Measurements from ENCODE around the gene BBS12. TPM values are rescaled to one million over a fixed set of nuclear protein-coding genes. Genes with fewer than 3 reads are reported as not detected.

The BBS12 gene
- total RNA-seq, 4 donors from 2014 or later, result 10.3 to 15.2 (median 12.3) TPM

- Histone ChIP-seq H3K36me3 (no peaks in the 10 kb centered on the region), H3K4me1 (no peaks in the 10 kb centered on the region), H3K4me3 (replicated peaks in 1 of 3) (no peak overlapping the region), H3K27ac (no peak overlapping the region), H3K9me3 (no peaks in the 10 kb centered on the region), H3K27me3 (no peaks in the 10 kb centered on the region)
- 67 to 75% methylated on average over 4 of the region's 4 CpGs for WGBS, 2 donors
- intact Hi-C loops (cut with DNase I), result no loop called here
- no peak for DNase-seq
- TF ChIP-seq POLR2A (IDR thresholded peaks at IDR 0.05), result no peak
- TF ChIP-seq, protein P1, sequence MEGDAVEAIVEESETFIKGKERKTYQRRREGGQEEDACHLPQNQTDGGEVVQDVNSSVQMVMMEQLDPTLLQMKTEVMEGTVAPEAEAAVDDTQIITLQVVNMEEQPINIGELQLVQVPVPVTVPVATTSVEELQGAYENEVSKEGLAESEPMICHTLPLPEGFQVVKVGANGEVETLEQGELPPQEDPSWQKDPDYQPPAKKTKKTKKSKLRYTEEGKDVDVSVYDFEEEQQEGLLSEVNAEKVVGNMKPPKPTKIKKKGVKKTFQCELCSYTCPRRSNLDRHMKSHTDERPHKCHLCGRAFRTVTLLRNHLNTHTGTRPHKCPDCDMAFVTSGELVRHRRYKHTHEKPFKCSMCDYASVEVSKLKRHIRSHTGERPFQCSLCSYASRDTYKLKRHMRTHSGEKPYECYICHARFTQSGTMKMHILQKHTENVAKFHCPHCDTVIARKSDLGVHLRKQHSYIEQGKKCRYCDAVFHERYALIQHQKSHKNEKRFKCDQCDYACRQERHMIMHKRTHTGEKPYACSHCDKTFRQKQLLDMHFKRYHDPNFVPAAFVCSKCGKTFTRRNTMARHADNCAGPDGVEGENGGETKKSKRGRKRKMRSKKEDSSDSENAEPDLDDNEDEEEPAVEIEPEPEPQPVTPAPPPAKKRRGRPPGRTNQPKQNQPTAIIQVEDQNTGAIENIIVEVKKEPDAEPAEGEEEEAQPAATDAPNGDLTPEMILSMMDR (IDR thresholded peaks at IDR 0.05), result no peak
Observed at GRCh38 chr4:122691988-122692387, 40.5 kb upstream of the BBS12 start.

- DNase-seq, result no peak
- no peaks in the 10 kb centered on the region for H3K9me3 ChIP-seq
- H3K4me3 ChIP-seq (replicated peaks in 1 of 3), result no peak overlapping the region
- 53 to 62% methylated on average over 3 of the region's 3 CpGs for WGBS, 2 donors
- H3K36me3 ChIP-seq, result no peaks in the 10 kb centered on the region
- intact Hi-C loops (cut with DNase I), result no loop called here
- H3K27me3 ChIP-seq, result no peaks in the 10 kb centered on the region
- H3K27ac ChIP-seq, result no peak overlapping the region
- H3K4me1 ChIP-seq, result no peaks in the 10 kb centered on the region
- TF ChIP-seq POLR2A (IDR thresholded peaks at IDR 0.05), result no peak
- TF ChIP-seq, protein P1 (IDR thresholded peaks at IDR 0.05), result no peak
Observed at GRCh38 chr4:122692641-122693520, 39.6 kb upstream of the BBS12 start.

DNA sequence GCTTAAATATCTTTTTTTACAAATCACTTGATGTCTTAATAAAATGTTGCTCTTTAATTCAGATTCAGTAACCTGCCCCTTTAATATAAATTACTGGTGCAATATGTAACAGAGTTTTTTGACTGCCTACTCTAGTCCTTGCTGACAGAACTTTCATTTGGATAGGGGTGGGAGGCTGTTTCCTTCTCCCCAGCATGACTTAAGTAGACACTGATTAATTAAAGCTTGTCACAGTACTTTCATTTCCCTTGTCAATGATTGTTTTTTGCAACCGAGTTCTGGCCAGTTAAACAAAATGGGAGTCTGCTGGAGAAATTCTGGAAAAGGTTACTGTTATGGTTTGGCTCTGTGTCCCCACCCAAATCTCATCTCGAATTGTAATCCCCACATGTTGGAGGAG lies 37.3 kb upstream of the BBS12 start:
- no peaks in the 10 kb centered on the region for H3K9me3 ChIP-seq
- intact Hi-C loops (cut with DNase I), result no loop called here
- 83 to 91% methylated on average over 2 of the region's 2 CpGs for WGBS, 2 donors
- TF ChIP-seq POLR2A (IDR thresholded peaks at IDR 0.05), result no peak
- TF ChIP-seq, protein P1 (IDR thresholded peaks at IDR 0.05), result no peak
- no peaks in the 10 kb centered on the region for H3K27me3 ChIP-seq
- no peak for DNase-seq
- H3K27ac ChIP-seq, result no peak overlapping the region
- peaks cover 0 to 5% of the 10 kb centered on the region in 2 donors for H3K4me1 ChIP-seq
- no peak overlapping the region for H3K4me3 ChIP-seq (replicated peaks in 1 of 3)
- no peaks in the 10 kb centered on the region for H3K36me3 ChIP-seq

GRCh38 chr4:122700178-122700725 lies 32.3 kb upstream of the BBS12 start:
- peak in 1 of 2 donors; percentile 47 for TF ChIP-seq POLR2A (IDR thresholded peaks at IDR 0.05)
- TF ChIP-seq, protein P1 (IDR thresholded peaks at IDR 0.05), result peak in 2 of 6 experiments; percentile 16 to 20
- intact Hi-C loops (cut with DNase I), result no loop called here
- Histone ChIP-seq H3K9me3 (no peaks in the 10 kb centered on the region), H3K27me3 (no peaks in the 10 kb centered on the region), H3K4me3 (replicated peaks in 1 of 3) (peak overlapping the region in 1 of 3 donors; percentile 3), H3K4me1 (peaks cover 0 to 5% of the 10 kb centered on the region in 2 donors), H3K27ac (no peak overlapping the region), H3K36me3 (no peaks in the 10 kb centered on the region)
- DNase-seq, result peak; percentile 94
- 34 to 38% methylated on average over 8 of the region's 8 CpGs for WGBS, 2 donors

DNA sequence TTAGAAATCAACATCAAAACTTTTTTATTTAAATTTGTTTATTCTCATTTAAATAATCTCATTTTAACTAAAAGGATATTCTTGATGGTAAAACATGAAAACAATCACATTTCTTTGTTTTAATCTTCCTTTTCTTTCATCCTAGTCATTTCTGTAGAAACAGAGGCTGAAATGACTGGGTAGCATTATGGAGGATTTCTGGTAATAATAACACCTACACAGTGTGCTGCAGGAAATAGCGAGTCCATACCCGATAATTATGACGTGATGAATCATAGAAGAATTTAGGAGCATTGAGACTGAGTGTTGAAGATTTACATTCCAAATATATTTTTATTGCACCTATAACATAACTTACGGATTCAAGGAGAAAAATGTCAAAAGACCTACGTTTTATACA lies 31.4 kb upstream of the BBS12 start:
- Histone ChIP-seq H3K27ac (no peak overlapping the region), H3K4me3 (replicated peaks in 1 of 3) (no peak overlapping the region), H3K4me1 (peaks cover 0 to 5% of the 10 kb centered on the region in 2 donors), H3K36me3 (no peaks in the 10 kb centered on the region), H3K9me3 (no peaks in the 10 kb centered on the region), H3K27me3 (no peaks in the 10 kb centered on the region)
- intact Hi-C loops (cut with DNase I), result no loop called here
- DNase-seq, result no peak
- no peak for TF ChIP-seq POLR2A (IDR thresholded peaks at IDR 0.05)
- TF ChIP-seq, protein P1 (IDR thresholded peaks at IDR 0.05), result no peak
- 93 to 96% methylated on average over 5 of the region's 5 CpGs for WGBS, 2 donors
